Testis (tissue), 2 donors: ENCODE results near the gene CADM4.

Experiments used
- POLR2A ChIP-seq: fragments of 450-650 bp; IDR thresholded peaks from one replicate; pipeline ENCODE4 v1.6.1; 2017; ENCODE audit warnings: antibody characterized with exemption, mild to moderate bottlenecking, moderate library complexity
- TF ChIP-seq, protein P1 (sequence below), 3 experiments: fragments of 450-650 bp in 2 of 3; fragments of 200-600 bp in 1 of 3; sonication (generic) in 1 of 3; IDR thresholded peaks; one replicate each; pipeline ENCODE4 v1.5.1; 2016 to 2019; ENCODE audit warnings: antibody characterized with exemption in 3 of 3, mild to moderate bottlenecking in 2 of 3, moderate library complexity in 1 of 3

DNA sequence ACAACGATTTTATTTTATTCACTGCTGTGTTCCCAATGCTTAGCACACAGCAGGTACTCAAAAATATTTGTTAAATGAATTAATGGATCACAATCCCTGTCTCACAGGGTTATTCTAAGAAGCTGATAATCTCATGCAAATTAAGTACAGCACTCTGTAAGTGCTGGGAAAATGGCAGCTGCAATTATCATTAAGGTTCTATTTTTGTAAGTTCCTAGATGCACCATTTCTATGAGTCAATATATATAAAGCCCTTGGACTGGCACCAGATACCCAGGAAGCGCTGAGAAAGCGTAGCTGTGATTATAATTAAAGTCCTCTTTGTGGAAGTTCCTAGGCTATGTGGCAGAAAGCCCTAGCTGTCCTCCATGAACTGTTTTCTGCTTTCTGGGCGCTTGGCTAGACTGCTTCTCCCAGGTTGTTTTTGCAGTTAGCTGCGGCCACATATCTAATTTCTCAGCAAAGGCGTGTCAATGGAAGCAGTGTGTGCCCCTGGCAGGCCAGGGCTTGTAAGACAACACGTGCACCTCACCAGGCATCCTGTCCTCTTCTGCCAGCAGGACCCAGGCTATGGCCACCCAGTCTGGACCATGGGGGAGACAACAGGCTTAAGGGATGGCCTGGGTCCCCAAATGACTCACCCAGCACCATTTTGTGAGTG lies 33.0 kb downstream of the CADM4 start:
- TF ChIP-seq, protein P1, sequence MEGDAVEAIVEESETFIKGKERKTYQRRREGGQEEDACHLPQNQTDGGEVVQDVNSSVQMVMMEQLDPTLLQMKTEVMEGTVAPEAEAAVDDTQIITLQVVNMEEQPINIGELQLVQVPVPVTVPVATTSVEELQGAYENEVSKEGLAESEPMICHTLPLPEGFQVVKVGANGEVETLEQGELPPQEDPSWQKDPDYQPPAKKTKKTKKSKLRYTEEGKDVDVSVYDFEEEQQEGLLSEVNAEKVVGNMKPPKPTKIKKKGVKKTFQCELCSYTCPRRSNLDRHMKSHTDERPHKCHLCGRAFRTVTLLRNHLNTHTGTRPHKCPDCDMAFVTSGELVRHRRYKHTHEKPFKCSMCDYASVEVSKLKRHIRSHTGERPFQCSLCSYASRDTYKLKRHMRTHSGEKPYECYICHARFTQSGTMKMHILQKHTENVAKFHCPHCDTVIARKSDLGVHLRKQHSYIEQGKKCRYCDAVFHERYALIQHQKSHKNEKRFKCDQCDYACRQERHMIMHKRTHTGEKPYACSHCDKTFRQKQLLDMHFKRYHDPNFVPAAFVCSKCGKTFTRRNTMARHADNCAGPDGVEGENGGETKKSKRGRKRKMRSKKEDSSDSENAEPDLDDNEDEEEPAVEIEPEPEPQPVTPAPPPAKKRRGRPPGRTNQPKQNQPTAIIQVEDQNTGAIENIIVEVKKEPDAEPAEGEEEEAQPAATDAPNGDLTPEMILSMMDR (IDR thresholded peaks at IDR 0.05), result no peak
- no peak for TF ChIP-seq POLR2A
